Ramos (cell line): ENCODE data around the gene PNRC1.
"Not testable (repeated sequence)": the region's sequence is repeated elsewhere in the genome, so short reads cannot be mapped to it uniquely, and the experiment has no call there.

Experiments
- in situ Hi-C: fragments of 300-500 bp; cut with MboI; formaldehyde crosslinking; loops from one replicate; pipeline ENCODE4 v1.14.3; 2022; ENCODE audit warnings: low sequenced_read_pairs; ENCODE audit not compliant: unreplicated experiment

Gene PNRC1

DNA sequence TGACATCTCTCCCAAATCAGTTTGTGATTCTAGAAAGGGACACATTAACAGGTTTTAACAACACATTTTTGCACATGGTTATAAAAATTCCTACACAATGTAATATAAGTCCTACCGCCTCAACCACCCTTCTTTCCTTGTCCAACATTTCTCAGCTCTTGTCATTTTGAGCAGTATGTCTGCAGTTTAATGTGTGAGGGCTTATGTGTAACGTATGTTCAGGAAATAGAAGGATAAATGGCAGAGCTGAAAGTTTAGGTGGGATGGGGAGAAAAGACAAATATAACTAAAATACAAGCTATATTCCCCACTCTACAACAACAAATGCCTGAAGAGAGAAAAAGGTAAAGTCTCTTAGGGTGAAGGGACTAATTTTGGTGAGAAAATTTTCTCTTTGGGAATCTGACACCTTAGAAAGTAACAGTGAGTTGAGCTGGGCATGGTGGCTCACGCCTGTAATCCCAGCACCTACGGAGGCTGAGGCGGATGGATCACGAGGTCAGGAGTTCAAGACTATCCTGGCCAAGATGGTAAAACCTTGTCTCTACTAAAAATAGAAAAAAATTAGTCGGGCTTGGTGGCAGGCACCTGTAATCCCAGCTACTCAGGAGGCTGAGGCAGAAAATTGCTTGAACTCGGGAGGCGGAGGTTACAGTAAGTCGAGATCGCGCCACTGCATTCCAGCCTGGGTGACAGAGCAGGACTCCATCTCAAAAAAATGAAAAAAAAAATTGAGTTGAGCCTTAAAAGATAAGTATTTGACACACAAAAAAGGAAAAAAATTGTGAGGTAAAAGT is 5.1 kb downstream of the PNRC1 start:
- in situ Hi-C loops: loop anchor here (25.0 kb wide), 1 partner anchor 1173 kb away; no protein-coding TSS in a partner anchor

DNA sequence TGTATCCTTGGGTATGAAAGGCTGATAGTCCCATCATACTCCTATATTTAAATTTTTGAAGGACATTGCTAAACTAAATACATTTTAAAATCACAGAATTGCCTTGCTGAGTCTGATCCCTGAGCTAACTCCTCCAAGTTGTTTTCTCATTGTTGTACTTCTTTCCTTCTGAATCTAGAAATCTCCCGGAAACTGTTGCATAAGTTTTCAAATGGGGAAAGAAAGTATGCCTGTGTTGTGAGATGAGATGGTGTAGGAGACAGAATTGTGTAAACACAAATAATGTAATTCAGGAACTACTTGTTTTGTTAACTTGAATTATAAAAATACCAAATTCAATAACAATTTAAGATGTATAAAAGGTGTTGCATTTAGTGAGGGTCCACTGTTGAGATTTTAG is 7.3 kb downstream of the PNRC1 start:
- in situ Hi-C loops: loop anchor here (25.0 kb wide), 1 partner anchor 1176 kb away; no protein-coding TSS in a partner anchor

DNA sequence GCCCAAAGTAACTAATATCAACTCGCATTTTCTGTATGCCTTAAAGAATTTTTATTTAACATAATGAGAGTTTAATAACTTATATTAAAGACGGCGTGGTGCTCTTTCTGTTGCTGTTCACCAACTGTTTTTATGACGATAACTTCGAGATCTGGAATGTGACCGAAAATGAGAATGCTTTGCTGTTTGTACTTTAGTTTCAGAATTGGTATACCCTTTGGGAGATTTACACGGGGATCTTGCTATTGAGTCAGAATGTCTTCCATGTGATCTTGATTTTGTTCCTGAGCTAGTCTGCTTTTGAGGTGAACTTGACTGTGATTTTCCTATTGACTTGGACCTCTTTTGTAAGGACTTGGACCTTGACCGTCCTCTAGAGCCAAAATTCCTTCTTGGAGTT is 17.9 kb downstream of the PNRC1 start:
- in situ Hi-C loops: loop anchor here (25.0 kb wide), 1 partner anchor 1186 kb away; no protein-coding TSS in a partner anchor

DNA sequence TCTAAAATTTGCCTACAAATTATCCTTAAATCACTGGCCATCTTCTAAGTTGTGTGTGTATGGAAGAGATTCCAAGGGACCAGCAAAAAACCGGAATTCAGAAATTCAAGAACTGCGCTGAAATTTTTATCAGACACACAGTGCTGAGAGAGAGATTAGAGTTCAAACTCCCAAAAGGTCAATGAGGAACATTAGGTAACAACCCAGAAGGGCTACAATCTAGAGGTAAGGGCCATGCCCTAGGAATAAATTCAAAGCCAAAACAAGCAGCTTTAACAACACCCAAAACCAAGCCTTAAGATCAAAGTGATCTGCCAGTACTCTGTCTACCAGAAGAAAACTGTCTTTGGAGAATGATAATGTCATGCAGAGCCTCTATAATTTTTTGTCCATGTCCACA is 19.6 kb downstream of the PNRC1 start:
- in situ Hi-C loops: no loop called here

DNA sequence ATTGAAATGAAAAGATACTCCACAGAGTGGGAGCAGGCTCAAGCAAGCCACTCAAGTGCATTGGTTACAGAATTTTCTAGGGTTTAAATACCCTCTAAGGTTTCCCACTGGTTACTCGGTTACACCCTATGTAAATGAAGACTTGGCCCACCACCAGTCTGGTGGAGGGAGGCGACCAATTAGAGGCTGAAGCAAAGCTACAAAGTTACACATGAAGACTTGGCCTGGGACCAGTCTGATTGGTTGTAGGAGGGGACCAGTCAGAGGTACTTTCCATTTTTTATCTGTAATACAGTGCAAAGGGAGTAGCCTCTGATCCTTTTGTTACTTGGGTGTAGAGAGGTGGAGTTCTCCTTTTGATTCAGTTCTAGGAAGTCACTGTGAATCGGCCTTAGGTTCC is 29.7 kb downstream of the PNRC1 start:
- in situ Hi-C loops: no loop called here

DNA sequence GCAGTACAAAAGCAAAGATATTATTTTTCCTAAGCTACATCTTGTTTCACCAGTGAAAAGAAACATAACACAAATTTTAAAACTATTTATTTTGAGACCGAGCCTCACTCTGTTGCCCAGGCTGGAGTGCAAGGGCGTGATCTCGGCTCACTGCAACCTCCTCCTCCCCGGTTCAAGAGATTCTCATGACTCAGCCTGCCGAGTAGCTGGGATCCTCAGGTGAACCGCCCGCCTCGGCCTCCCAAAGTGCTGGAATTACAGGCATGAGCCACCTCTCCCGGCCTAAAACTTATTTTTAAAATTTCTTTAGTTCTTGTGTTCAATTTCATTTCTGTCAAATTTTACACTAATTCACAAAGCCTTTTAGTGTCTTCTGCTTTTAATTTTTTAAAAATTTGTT is 31.4 kb downstream of the PNRC1 start:
- in situ Hi-C loops: no loop called here

DNA sequence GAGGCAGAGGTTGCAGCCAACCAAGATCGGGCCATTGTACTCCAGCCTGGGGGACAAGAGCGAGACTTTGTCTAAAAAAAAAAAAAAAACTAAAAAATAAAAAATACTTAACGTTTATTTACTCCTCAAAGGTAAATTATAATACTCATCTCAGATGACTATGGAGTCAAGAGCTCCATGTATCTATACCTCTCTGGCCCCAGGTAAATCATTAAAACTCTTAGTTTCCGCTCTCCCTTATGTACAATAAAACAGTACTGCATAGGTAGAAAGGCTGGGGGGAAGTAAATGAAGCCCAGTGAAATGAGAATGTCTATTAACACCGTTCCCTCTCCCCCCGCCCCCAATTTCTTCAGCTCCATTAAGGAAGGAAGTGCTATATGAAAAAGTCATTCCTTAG is 36.2 kb downstream of the PNRC1 start:
- in situ Hi-C loops: no loop called here

DNA sequence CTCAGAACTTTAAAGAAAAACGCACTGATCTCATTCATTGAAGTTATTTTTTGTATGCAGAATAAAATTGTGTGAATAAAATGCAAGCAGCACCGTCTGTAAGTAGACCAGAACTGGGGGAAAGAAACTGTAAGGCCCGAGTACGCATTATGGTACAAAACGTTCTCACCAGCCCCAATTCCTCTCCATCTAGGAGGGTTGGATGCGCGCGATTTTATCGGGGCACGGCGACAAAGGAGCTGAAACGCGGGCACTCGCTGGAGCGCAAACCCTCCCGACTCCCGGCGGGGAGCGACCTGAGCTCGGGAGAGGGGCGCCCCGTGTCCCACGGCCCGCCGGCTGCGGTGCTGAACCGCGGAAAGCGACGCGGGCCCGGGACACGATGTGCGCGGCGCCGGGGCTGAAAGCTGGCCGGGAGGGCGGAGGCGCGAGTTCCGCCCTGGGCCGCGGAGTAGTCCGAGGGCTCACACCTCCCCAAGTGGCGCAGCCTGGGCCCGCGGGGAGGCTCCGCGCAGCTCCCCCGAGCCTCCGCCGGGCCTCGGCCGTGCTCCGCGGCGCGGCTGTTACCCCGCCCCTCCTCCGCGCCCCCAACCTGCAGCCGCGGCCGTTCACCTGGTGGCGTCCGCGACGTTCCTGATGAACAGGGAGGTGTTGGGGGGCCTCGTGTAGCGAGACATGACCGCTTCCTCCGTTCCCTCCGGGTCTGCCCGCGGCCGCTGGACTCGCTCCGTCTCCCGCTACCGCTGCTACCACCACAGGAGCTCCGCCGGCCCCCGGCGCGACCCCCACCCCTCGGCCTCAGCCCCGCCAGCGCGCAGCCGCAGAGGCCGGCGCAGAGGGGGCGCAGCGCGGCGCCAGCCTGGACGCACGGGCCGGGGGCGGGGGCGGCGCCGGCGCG is 36.9 kb downstream of the PNRC1 start, which contains the start of gene SRSF12:
TSS of gene SRSF12 (minus strand) at position 861 of the 898 bp plus-strand sequence. CDS start at position 677, 184 bp downstream.
- in situ Hi-C loops: no loop called here

DNA sequence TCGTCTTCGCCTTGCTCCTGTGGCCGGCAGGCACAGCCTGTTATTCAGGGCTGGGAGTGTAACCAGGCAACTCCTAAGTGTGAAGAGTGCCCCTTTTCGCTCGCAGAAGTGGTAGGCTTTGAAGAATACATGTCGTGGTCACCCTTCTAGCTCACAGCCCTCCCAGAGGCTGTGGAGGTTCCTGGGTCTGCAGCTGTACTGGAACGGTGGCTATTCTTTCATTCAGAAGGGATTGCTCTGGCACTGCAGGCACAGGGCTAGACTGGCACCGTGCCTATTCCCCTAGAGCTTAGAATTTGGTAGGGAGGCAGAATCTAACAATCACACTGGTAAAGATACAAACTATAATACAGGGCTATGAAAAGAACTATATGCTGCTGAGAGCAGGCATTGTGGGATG is 38.4 kb downstream of the PNRC1 start:
- in situ Hi-C loops: no loop called here

DNA sequence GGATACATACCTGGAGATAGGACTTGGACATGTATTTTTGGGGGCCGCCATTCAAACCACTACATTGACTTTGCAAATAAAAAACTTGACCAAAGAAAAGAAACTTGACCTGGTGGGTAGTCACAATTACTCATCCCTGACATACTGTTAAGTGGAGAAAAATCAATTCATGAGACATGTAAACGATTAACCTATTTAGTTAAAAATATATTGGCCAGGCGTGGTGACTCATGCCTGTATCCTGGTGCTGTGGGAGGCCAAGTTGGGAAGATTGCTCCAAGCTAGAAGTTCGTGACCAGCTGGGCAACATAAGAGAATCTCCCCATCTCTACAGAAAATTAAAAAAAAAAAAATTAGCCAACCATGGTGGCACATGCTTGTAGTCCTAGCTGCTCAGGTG is 39.8 kb downstream of the PNRC1 start:
- in situ Hi-C loops: no loop called here

DNA sequence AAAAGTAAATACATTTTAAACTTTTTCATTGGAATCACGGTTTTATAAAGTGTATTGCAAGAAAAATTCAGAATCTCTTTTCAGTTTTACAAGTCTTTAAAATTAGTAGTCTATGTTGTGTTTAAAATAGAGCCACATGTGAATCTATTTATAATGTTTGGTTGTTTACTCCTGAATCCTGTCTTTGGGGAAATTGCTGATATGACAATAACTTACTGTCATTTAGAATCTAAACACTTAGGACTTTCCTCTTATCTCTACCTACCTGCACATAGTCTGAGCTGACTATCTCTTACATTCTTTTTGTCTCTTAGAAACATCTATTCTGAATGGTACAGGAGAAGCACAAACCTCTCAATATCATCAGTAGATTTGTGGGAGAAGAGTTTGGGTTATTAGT is 41.4 kb downstream of the PNRC1 start:
- in situ Hi-C loops: no loop called here

DNA sequence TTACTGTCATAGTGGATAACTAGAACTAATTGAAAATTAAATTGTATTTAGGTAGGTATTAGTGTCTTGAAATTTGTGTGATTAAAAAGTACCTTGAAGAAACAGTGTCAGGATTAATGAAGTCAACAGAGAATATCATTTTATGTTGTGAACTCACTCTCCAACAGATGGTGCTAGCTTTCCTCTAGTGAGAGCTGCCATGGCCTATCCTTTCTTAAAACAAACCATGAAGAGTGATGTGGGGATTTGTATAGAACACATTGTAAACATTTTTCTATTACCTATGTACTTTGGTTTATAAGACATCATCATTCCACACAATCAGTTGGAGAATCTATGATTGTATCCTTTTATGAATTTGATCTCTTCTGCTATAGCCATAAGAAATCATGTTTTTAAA is 42.1 kb downstream of the PNRC1 start:
- in situ Hi-C loops: no loop called here

DNA sequence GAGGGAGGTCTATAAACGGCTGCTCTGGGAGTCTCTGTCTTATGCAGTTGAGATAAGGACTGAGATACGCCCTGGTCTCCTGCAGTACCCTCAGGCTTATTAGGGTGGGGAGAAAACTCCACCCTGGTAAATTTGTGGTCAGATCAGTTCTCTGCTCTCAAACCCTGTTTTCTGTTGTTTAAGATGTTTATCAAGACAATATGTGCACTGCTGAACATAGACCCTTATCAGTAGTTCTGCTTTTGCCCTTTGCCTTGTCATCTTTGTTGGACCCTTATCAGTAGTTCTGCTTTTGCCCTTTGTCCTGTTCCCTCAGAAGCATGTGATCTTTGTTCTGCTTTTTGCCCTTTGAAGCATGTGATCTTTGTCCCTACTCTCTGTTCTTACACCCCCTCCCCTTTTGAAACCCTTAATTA is 47.7 kb downstream of the PNRC1 start:
- in situ Hi-C loops: not testable (repeated sequence)

DNA sequence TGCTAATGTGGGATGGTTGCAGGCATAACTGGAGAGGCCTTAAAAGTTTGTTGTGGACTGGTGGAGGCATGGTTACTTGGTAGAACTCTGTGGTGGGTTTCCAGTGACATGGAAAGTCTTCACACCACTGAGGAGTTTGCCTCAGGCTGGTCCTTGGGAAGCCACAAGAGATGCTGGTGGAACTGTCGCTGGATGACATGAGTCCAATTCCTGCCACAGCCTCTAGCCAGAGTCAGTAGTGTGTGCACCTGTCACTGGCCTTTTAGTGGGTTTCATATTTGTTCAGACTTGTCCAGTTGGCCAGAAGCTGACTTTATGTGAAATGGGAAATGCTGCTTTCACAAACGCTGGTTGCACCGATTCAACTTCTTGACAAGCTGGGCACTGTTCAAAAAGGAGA is 51.0 kb downstream of the PNRC1 start:
- in situ Hi-C loops: no loop called here

DNA sequence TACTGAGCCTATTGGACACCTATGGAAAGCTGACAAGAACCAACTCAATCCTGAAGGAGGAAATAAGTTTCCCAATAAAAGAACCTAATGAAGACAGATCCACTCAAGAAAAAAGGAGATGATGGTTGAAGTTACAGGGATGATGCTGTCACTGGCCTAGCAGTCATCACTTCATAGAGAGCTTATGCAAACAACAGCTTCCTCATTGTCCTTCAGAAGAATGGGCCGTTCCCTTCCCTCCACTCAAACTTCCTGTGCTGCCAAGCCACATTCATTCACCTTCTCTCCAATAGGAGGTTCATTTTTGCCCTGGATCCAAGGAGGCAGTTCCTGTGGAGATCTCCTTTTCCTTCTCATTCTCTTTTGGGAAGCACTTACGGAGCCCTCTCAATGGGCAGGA is 51.5 kb downstream of the PNRC1 start:
- in situ Hi-C loops: no loop called here

DNA sequence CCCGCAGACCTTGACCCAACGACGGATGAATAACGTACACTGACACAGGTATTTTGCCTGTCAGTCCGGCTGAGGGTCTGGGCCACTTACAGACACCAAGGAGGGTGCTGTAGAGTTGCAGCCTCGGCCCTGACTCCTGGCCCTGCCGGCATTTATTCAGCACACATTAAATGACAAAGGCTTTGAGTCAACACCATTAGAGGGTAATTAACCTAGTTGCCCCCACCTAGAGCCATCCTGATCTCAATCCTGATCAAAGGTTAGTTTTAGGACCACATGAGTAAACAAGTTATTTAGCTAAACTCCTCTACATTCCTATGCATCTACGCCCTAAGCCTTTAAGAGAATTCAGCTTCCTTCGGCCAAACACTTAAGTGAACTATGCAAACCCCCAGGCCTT is 53.4 kb downstream of the PNRC1 start:
- in situ Hi-C loops: no loop called here

DNA sequence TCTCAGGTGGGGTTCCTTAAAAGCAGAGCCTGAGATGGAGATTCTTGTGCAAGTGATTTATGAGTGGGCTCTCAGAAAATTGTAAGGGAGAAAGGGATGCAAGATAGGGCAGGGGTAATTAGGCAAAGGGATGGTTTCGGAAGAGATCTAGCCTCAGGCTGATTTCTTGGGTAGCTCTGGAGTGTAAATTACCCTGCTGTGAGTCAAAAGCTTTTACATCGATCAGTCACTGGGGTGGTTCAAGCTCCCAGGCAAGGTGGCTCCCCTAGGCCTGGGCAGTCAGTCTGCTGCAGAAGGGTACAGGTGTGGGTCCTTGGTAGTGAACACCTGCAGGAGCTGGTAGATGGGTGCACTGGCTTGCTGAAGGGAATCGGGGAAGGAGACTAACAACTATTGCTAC is 54.2 kb downstream of the PNRC1 start:
- in situ Hi-C loops: no loop called here
